T-helper 1 cell treated with Interleukin-12 subunit alpha and Interleukin-12 subunit beta and Interleukin-4 antibody, amounts not matched to agents 30 μg/mL and 1 μg/mL, for 36 hours (primary cell): Measurements from ENCODE around the gene PLXNA4.

Experiments
- H3K27ac Mint-ChIP-seq: one replicate; pipeline ENCODE4 v1.8.0; 2021; ENCODE audit warnings: mild to moderate bottlenecking, mixed read lengths
- H3K27me3 Mint-ChIP-seq: one replicate; pipeline ENCODE4 v1.8.0; 2021; ENCODE audit warnings: low read depth, mixed read lengths
- H3K36me3 Mint-ChIP-seq: one replicate; pipeline ENCODE4 v1.8.0; 2021; ENCODE audit warnings: low read depth, mixed read lengths
- H3K4me1 Mint-ChIP-seq: one replicate; pipeline ENCODE4 v1.8.0; 2021; ENCODE audit warnings: low read depth, mixed read lengths
- H3K4me3 Mint-ChIP-seq: one replicate; pipeline ENCODE4 v1.8.0; 2021; ENCODE audit warnings: mild to moderate bottlenecking, moderate library complexity, mixed read lengths
- H3K9me3 Mint-ChIP-seq: one replicate; pipeline ENCODE4 v1.8.0; 2021; ENCODE audit warnings: mixed read lengths

The PLXNA4 gene

GRCh38 chr7:132438926-132439325, 137.3 kb downstream of the PLXNA4 start:
- H3K4me1 Mint-ChIP-seq: peaks cover 67% of the 10 kb centered on the region
- H3K36me3 Mint-ChIP-seq: peaks cover 11% of the 10 kb centered on the region
- peaks cover 6% of the 10 kb centered on the region for H3K9me3 Mint-ChIP-seq
- H3K27ac Mint-ChIP-seq: no peak overlapping the region
- no peak overlapping the region for H3K4me3 Mint-ChIP-seq
- peaks cover 9% of the 10 kb centered on the region for H3K27me3 Mint-ChIP-seq

GRCh38 chr7:132437730-132438129, 138.5 kb downstream of the PLXNA4 start:
- peak overlapping the region; percentile 63 for H3K4me3 Mint-ChIP-seq
- H3K4me1 Mint-ChIP-seq: peaks cover 71% of the 10 kb centered on the region
- peak overlapping the region; percentile 84 for H3K27ac Mint-ChIP-seq
- H3K27me3 Mint-ChIP-seq: peaks cover 4% of the 10 kb centered on the region
- H3K36me3 Mint-ChIP-seq: peaks cover 11% of the 10 kb centered on the region
- H3K9me3 Mint-ChIP-seq: peaks cover 6% of the 10 kb centered on the region

- Mint-ChIP-seq H3K9me3 (peaks cover 6% of the 10 kb centered on the region), H3K27ac (peak overlapping the region; percentile 3), H3K36me3 (peaks cover 14% of the 10 kb centered on the region), H3K4me1 (peaks cover 87% of the 10 kb centered on the region), H3K27me3 (no peaks in the 10 kb centered on the region), H3K4me3 (peak overlapping the region; percentile 32)
Measured at GRCh38 chr7:132436121-132436520, 140.1 kb downstream of the PLXNA4 start.

DNA sequence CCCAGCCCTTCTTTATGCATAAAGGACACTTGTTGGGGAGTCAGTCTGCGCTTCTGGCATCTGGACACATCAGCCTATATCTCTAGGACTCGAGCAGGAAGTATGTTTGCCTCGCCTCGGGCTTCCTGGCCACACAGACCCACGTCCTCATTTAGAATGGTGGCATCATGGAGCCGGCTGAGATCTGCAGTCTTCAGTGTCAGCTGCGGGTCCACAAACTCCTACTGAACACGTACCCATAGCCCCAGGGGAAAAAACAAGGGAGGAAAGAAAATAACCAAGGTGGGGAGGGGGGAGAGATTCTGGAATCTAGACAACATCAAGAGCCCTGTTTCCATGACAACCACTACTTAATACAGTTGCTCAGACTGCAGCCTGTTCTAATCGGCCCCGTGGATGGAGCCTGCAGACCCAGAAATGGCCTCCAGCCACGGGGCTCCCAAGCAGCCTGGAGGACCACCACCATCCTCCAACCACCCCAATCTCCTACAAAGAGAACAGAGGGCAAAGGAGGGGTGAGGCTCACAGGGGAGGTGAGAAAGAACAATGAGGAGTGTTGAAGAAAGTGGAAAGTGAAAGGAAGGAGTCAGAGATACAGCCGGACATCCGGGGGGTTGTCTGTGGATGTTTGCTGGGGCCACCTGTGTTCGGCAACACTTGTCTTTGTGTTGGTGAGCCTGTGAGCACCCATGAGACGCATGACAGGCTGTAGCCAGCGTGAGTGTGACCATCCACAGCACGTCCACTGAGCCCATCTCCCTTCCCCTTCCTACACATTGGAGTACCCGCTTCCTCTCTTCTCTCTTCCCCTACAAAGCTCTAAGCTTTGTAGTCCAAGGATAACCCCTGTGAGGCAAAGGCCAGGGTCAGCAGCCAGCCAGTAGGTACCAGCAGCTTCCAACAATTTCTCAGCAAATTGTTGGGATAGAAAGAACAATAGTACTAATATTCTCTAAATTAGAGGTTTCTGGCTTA, 141.0 kb downstream of the PLXNA4 start:
- peaks cover 17% of the 10 kb centered on the region for H3K36me3 Mint-ChIP-seq
- H3K27ac Mint-ChIP-seq: peak overlapping the region; percentile 91
- H3K4me3 Mint-ChIP-seq: peak overlapping the region; percentile 64
- peaks cover 9% of the 10 kb centered on the region for H3K9me3 Mint-ChIP-seq
- no peaks in the 10 kb centered on the region for H3K27me3 Mint-ChIP-seq
- peaks cover 91% of the 10 kb centered on the region for H3K4me1 Mint-ChIP-seq

GRCh38 chr7:132434041-132434440, 142.2 kb downstream of the PLXNA4 start:
- Mint-ChIP-seq H3K4me3 (peak overlapping the region; percentile 56), H3K27ac (peak overlapping the region; percentile 82), H3K36me3 (peaks cover 21% of the 10 kb centered on the region), H3K4me1 (peaks cover 88% of the 10 kb centered on the region), H3K9me3 (peaks cover 12% of the 10 kb centered on the region), H3K27me3 (no peaks in the 10 kb centered on the region)

GRCh38 chr7:132433301-132433700, 143.0 kb downstream of the PLXNA4 start:
- H3K4me1 Mint-ChIP-seq: peaks cover 89% of the 10 kb centered on the region
- H3K9me3 Mint-ChIP-seq: peaks cover 12% of the 10 kb centered on the region
- no peaks in the 10 kb centered on the region for H3K27me3 Mint-ChIP-seq
- H3K36me3 Mint-ChIP-seq: peaks cover 21% of the 10 kb centered on the region
- peak overlapping the region; percentile 51 for H3K4me3 Mint-ChIP-seq
- peak overlapping the region; percentile 85 for H3K27ac Mint-ChIP-seq

DNA sequence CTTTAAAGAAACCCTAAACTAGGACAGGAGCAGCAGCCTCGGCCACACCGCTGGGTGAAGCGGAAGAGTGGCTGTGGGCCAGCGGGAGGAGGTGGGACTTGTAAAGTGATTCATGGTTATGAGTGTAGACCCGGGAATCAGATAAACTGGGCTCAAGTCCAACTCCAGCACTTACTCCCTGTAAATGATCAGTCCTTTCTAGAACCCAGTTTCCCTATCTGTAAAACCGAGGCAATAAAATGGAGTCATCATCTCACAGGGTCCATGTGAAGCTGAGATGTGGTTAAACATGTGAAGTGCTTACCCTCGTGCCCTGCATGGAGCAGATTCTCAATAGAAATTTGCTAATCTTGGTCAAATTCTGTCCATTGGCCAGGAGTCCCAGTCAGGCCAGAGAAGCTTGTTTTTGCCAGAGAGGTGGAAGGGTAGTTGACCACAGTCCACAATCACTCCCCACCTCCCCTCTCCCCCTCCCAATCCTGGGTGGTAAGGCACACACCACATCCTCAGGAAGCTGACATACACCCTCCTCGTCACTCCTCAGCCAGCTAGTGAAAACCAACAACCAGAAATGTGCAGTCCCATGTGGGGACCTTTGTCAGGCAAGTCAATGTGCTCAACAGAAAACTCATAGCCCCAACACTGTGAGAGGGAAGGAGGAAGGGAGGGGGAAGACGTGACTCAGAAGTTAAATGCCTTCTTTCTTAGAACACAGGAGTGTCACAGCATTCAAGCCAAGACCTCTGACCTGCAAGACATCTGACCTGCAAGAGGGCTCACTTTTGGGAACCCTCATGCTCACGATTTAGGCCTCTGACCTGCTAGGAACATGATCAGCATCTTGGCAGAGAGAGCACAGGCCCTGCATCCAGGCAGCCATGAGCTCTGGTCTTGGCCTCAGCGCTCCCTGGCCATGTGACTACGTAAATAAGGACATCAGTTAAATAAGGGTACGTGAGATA, 145.1 kb downstream of the PLXNA4 start:
- peak overlapping the region; percentile 85 for H3K27ac Mint-ChIP-seq
- peak overlapping the region; percentile 41 for H3K4me3 Mint-ChIP-seq
- H3K4me1 Mint-ChIP-seq: peaks cover 74% of the 10 kb centered on the region
- H3K9me3 Mint-ChIP-seq: peaks cover 12% of the 10 kb centered on the region
- H3K27me3 Mint-ChIP-seq: no peaks in the 10 kb centered on the region
- H3K36me3 Mint-ChIP-seq: peaks cover 21% of the 10 kb centered on the region

GRCh38 chr7:132430041-132430855, 146.0 kb downstream of the PLXNA4 start:
- Mint-ChIP-seq H3K4me1 (peaks cover 70% of the 10 kb centered on the region), H3K27me3 (no peaks in the 10 kb centered on the region), H3K36me3 (peaks cover 21% of the 10 kb centered on the region), H3K4me3 (peak overlapping the region; percentile 56), H3K27ac (peak overlapping the region; percentile 85), H3K9me3 (peaks cover 12% of the 10 kb centered on the region)

DNA sequence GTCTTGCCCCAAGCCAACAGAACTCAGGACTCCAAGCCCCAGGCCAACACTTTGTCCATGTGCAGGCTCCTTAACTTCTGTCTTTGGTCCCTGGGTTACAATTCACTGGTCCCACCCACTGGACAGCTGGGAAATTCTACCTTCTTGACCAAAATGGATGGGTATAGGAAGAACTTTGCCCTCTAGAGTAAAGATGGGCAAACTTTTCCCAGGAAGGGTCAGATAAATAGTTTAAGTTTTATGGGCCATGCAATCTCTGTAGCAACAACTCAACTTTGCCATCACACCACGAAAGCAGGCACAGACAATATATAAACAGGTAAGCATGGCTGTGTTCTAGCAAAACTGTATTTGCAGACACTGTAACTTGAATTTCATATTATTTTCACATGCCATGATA, 147.1 kb downstream of the PLXNA4 start:
- Mint-ChIP-seq H3K27ac (no peak overlapping the region), H3K4me3 (no peak overlapping the region), H3K27me3 (no peaks in the 10 kb centered on the region), H3K4me1 (peaks cover 60% of the 10 kb centered on the region), H3K9me3 (peaks cover 9% of the 10 kb centered on the region), H3K36me3 (peaks cover 16% of the 10 kb centered on the region)

- Mint-ChIP-seq H3K4me3 (no peak overlapping the region), H3K4me1 (peaks cover 53% of the 10 kb centered on the region), H3K27me3 (peaks cover 4% of the 10 kb centered on the region)
Measured at GRCh38 chr7:132428247-132428919, 147.9 kb downstream of the PLXNA4 start.

GRCh38 chr7:132425942-132426341, 150.3 kb downstream of the PLXNA4 start:
- H3K36me3 Mint-ChIP-seq: peaks cover 14% of the 10 kb centered on the region
- H3K27me3 Mint-ChIP-seq: peaks cover 28% of the 10 kb centered on the region
- peaks cover 30% of the 10 kb centered on the region for H3K4me1 Mint-ChIP-seq
- H3K9me3 Mint-ChIP-seq: peaks cover 12% of the 10 kb centered on the region
- H3K27ac Mint-ChIP-seq: no peak overlapping the region
- no peak overlapping the region for H3K4me3 Mint-ChIP-seq

More at GRCh38 chr7:132428247-132428919, 147.9 kb downstream of the PLXNA4 start:
- peaks cover 15% of the 10 kb centered on the region for H3K36me3 Mint-ChIP-seq
- no peak overlapping the region for H3K27ac Mint-ChIP-seq
- H3K9me3 Mint-ChIP-seq: peaks cover 7% of the 10 kb centered on the region

DNA sequence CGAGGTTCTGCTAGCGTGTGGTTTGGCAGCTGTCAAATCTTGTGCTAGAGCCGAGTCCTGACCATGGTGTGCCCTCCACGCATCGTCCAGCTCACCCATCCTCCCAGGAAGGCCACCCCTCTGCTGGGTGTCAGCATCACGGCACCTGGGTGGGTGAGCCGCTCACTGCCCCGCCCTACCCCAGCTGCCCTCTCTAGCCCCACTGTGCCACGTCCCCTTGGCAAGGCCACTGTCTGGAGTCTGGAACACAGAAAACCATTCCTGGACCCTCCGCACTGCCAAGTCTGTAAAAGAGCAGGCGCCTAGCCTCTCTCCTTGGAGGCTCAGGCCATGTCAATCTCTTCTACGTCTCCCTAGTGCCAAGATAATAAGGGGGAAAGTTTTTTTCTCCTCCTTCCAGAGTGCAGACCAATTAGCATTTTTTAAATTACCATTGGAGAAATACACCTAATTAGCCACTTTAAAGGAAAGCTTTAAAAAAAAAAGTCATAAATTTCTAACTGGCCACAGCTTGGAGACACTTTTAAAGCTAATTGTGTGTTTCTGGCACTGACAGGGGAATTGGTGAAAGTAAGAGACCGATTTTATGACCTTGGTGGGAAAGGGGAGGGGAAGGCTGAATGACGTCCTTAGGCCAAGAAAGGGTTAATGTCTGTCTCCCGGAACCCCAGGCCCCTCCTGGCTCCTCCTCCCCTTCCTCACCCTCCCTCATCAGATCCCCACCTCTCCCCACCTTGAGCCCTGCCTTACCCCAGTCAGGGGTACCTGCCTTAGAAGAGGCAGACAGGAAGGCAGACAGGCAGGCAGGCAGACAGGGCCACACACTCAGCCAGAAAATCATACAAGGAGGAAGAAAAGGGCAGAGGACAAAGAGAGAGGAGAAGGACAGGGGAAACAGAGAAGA, 151.2 kb downstream of the PLXNA4 start:
- H3K27me3 Mint-ChIP-seq: peaks cover 36% of the 10 kb centered on the region
- peaks cover 24% of the 10 kb centered on the region for H3K4me1 Mint-ChIP-seq
- H3K4me3 Mint-ChIP-seq: no peak overlapping the region
- peaks cover 16% of the 10 kb centered on the region for H3K36me3 Mint-ChIP-seq
- H3K9me3 Mint-ChIP-seq: peaks cover 10% of the 10 kb centered on the region
- H3K27ac Mint-ChIP-seq: no peak overlapping the region
